H9 (cell line): ENCODE measurements around the gene MEGF10. TPM values are rescaled to one million over a fixed set of nuclear protein-coding genes. Genes with fewer than 3 reads are reported as not detected.

Experiments
- DNase-seq: peaks from one replicate; pipeline ENCODE4 v3.0.0-alpha.2; 2017
- H2AFZ ChIP-seq: one replicate; pipeline ENCODE4 v1.6.1; 2013; ENCODE audit warnings: mild to moderate bottlenecking, low read length, control low read depth, moderate library complexity
- H2AK5ac ChIP-seq: 2 replicates; pipeline ENCODE4 v1.6.1; 2013; ENCODE audit warnings: low read length, control low read depth, mixed read lengths; ENCODE audit not compliant: insufficient read length
- H2BK120ac ChIP-seq: one replicate; pipeline ENCODE4 v1.6.1; 2013; ENCODE audit warnings: low read depth, mild to moderate bottlenecking, low read length, control low read depth, inconsistent platforms; ENCODE audit not compliant: poor library complexity, severe bottlenecking
- H2BK12ac ChIP-seq: 2 replicates; pipeline ENCODE4 v1.6.1; 2013; ENCODE audit warnings: low read length, control low read depth, mixed read lengths, low read depth; ENCODE audit not compliant: insufficient read length
- H2BK15ac ChIP-seq: 2 replicates; pipeline ENCODE4 v1.6.1; 2013; ENCODE audit warnings: low read depth, low read length, control low read depth
- H2BK20ac ChIP-seq: one replicate; pipeline ENCODE4 v1.6.1; 2013; ENCODE audit warnings: low read depth, mild to moderate bottlenecking, low read length, control low read depth, inconsistent platforms; ENCODE audit not compliant: poor library complexity, severe bottlenecking
- H2BK5ac ChIP-seq: 2 replicates; pipeline ENCODE4 v1.6.1; 2013; ENCODE audit warnings: low read length, control low read depth, mixed read lengths; ENCODE audit not compliant: insufficient read length
- H3K14ac ChIP-seq: 2 replicates; pipeline ENCODE4 v1.6.1; 2013; ENCODE audit warnings: low read length, control low read depth; ENCODE audit not compliant: insufficient read depth
- H3K18ac ChIP-seq: 2 replicates; pipeline ENCODE4 v1.6.1; 2013; ENCODE audit warnings: low read depth, mild to moderate bottlenecking, mixed read lengths, low read length, control low read depth; ENCODE audit not compliant: insufficient read length
- H3K23ac ChIP-seq: 2 replicates; pipeline ENCODE4 v1.6.1; 2013; ENCODE audit warnings: low read length, control low read depth, mixed read lengths, low read depth; ENCODE audit not compliant: insufficient read length
- H3K23me2 ChIP-seq: 2 replicates; pipeline ENCODE4 v1.6.1; 2013; ENCODE audit warnings: low read depth, mild to moderate bottlenecking, mixed read lengths, low read length, control low read depth; ENCODE audit not compliant: insufficient read length, poor library complexity, severe bottlenecking
- H3K27ac ChIP-seq: 2 replicates; pipeline ENCODE4 v1.5.1; 2013; ENCODE audit warnings: low read length, control low read depth, mixed read lengths, low read depth; ENCODE audit not compliant: insufficient read length
- H3K27me3 ChIP-seq: 2 replicates; pipeline ENCODE4 v1.6.1; 2013; ENCODE audit warnings: low read length, control low read depth, inconsistent platforms; ENCODE audit not compliant: insufficient read depth
- H3K4ac ChIP-seq: 2 replicates; pipeline ENCODE4 v1.6.1; 2013; ENCODE audit warnings: low read depth, mild to moderate bottlenecking, control low read depth, inconsistent platforms, low read length, moderate library complexity
- H3K4me1 ChIP-seq: 2 replicates; pipeline ENCODE4 v1.6.1; 2013; ENCODE audit warnings: low read length, control low read depth, inconsistent platforms; ENCODE audit not compliant: insufficient read depth
- H3K4me2 ChIP-seq: 2 replicates; pipeline ENCODE4 v1.6.1; 2013; ENCODE audit warnings: low read length, control low read depth, mixed read lengths; ENCODE audit not compliant: insufficient read length, insufficient read depth
- H3K56ac ChIP-seq: 2 replicates; pipeline ENCODE4 v1.6.1; 2013; ENCODE audit warnings: low read depth, mild to moderate bottlenecking, mixed read lengths, low read length, control low read depth; ENCODE audit not compliant: insufficient read length
- H3K79me1 ChIP-seq: 2 replicates; pipeline ENCODE4 v1.6.1; 2013; ENCODE audit warnings: low read depth, mild to moderate bottlenecking, moderate library complexity, low read length, control low read depth, inconsistent platforms; ENCODE audit not compliant: insufficient read depth, poor library complexity, severe bottlenecking
- H3K79me2 ChIP-seq: 2 replicates; pipeline ENCODE4 v1.6.1; 2013; ENCODE audit warnings: low read length, control low read depth, inconsistent platforms; ENCODE audit not compliant: insufficient read depth
- H3K9ac ChIP-seq: 2 replicates; pipeline ENCODE4 v1.6.1; 2013; ENCODE audit warnings: low read length, control low read depth, mixed read lengths; ENCODE audit not compliant: insufficient read length; ENCODE audit errors: extremely low read depth
- H3K9me3 ChIP-seq: one replicate; pipeline ENCODE4 v1.6.1; 2013; ENCODE audit warnings: low read depth, low read length, inconsistent platforms; ENCODE audit not compliant: control insufficient read depth
- H3T11ph ChIP-seq: one replicate; pipeline ENCODE4 v1.6.1; 2013; ENCODE audit warnings: mild to moderate bottlenecking, low read length, control low read depth, inconsistent platforms
- H4K20me1 ChIP-seq: one replicate; pipeline ENCODE4 v1.6.1; 2013; ENCODE audit not compliant: control insufficient read depth, insufficient read length, insufficient read depth
- H4K5ac ChIP-seq: 2 replicates; pipeline ENCODE4 v1.6.1; 2013; ENCODE audit warnings: low read depth, mild to moderate bottlenecking, mixed read lengths, low read length, control low read depth; ENCODE audit not compliant: insufficient read length
- H4K8ac ChIP-seq: replicated peaks from 2 replicates; pipeline ENCODE4 v1.6.1; 2013; ENCODE audit warnings: low read length, control low read depth, mixed read lengths, low read depth; ENCODE audit not compliant: insufficient read length
- H4K91ac ChIP-seq: 2 replicates; pipeline ENCODE4 v1.6.1; 2013; ENCODE audit warnings: low read depth, mild to moderate bottlenecking, moderate library complexity, mixed read lengths, low read length, control low read depth; ENCODE audit not compliant: insufficient read length
- H3K27ac Mint-ChIP-seq, 3 experiments: 2 replicates in 2 of 3; 3 replicates in 1 of 3; pipeline ENCODE4 v1.8.0; 2020 to 2021; ENCODE audit warnings: mixed read lengths in 3 of 3, mild to moderate bottlenecking in 1 of 3, moderate library complexity in 1 of 3
- H3K27me3 Mint-ChIP-seq: 2 replicates; pipeline ENCODE4 v1.8.0; 2021; ENCODE audit warnings: low read depth, mild to moderate bottlenecking, moderate library complexity, mixed read lengths
- H3K36me3 Mint-ChIP-seq, 3 experiments: 2 replicates in 2 of 3; 3 replicates in 1 of 3; pipeline ENCODE4 v1.8.0; 2020 to 2021; ENCODE audit warnings: low read depth in 3 of 3, mixed read lengths in 3 of 3; ENCODE audit not compliant: insufficient read depth in 1 of 3
- H3K4me1 Mint-ChIP-seq, 2 experiments: 2 replicates each; pipeline ENCODE4 v1.8.0; 2020; ENCODE audit warnings: mixed read lengths in 2 of 2
- H3K4me3 Mint-ChIP-seq, 2 experiments: 2 replicates in 1 of 2; 3 replicates in 1 of 2; pipeline ENCODE4 v1.8.0; 2020 to 2021; ENCODE audit warnings: mild to moderate bottlenecking in 2 of 2, mixed read lengths in 2 of 2, moderate library complexity in 1 of 2
- H3K9me3 Mint-ChIP-seq, 2 experiments: 2 replicates in 1 of 2; 3 replicates in 1 of 2; pipeline ENCODE4 v1.8.0; 2020; ENCODE audit warnings: mild to moderate bottlenecking in 2 of 2, mixed read lengths in 2 of 2, moderate library complexity in 1 of 2
- WGBS: extraction: QIAGEN DNeasy Blood & Tissue Kit; methylation state at CpG from one replicate; pipeline ENCODE4 v1.1.7; 2013; ENCODE audit warnings: missing lambda C conversion rate, low lambda C conversion rate, mixed read lengths; ENCODE audit not compliant: insufficient read length; ENCODE audit errors: extremely low coverage; 5-methylcytosine and 5-hydroxymethylcytosine counted together
- total RNA-seq: library from RNA; stranded (reverse); gene quantifications from 2 replicates; pipeline ENCODE4 v1.2.1, GENCODE V29; 2021
- TF ChIP-seq, protein P1 (sequence below): fragments of 200-600 bp; sonication (generic); conservative IDR thresholded peaks from 3 replicates; pipeline ENCODE4 v1.8.0; 2021; ENCODE audit warnings: antibody characterized with exemption, mild to moderate bottlenecking

The MEGF10 gene
- total RNA-seq, 1 experiment from 2014 or later: 36.5 TPM

DNA sequence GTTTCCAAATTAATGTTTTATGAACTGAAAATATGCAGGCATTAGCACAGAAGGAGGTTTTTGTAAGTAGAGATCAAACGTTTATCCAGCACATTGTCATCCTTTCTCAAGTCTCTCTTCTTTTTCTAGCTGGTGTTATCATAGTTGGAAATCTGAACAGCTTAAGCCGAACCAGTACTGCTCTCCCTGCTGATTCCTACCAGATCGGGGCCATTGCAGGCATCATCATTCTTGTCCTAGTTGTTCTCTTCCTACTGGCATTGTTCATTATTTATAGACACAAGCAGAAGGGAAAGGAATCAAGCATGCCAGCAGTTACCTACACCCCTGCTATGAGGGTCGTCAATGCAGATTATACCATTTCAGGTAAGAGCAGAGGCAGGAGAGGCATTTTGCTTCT, 154.7 kb downstream of the MEGF10 start:
- no peaks in the 10 kb centered on the region for H3K4me1 ChIP-seq
- no peak overlapping the region for H2AFZ ChIP-seq
- no peak overlapping the region for H3K18ac ChIP-seq
- no peaks in the 10 kb centered on the region for H3K27me3 ChIP-seq
- no peaks in the 10 kb centered on the region for H3K9me3 ChIP-seq
- no peak overlapping the region for H3T11ph ChIP-seq
- no peaks in the 10 kb centered on the region for H3K79me2 ChIP-seq
- H4K91ac ChIP-seq: no peak overlapping the region
- H2BK5ac ChIP-seq: no peak overlapping the region
- no peak overlapping the region for H3K14ac ChIP-seq
- H3K23me2 ChIP-seq: no peaks in the 10 kb centered on the region
- peak overlapping the region in 1 of 3 experiments; percentile 50; a peak in 1 of 7 replicates for H3K27ac Mint-ChIP-seq
- H3K4ac ChIP-seq: no peak overlapping the region
- no peak overlapping the region for H3K4me2 ChIP-seq
- H2AK5ac ChIP-seq: no peak overlapping the region
- H4K8ac ChIP-seq: no peak overlapping the region
- no peak overlapping the region for H2BK12ac ChIP-seq
- no peak overlapping the region for H4K5ac ChIP-seq
- no peak overlapping the region for H3K4me3 Mint-ChIP-seq
- H4K20me1 ChIP-seq: no peaks in the 10 kb centered on the region
- H3K56ac ChIP-seq: no peak overlapping the region
- no peaks in the 10 kb centered on the region for H3K79me1 ChIP-seq
- H2BK15ac ChIP-seq: no peak overlapping the region
- peaks cover 17 to 43% (median 38%) of the 10 kb centered on the region in 3 experiments for H3K36me3 Mint-ChIP-seq
- H3K9ac ChIP-seq: no peak overlapping the region
- H3K23ac ChIP-seq: no peak overlapping the region
- H2BK120ac ChIP-seq: no peak overlapping the region
- no peak overlapping the region for H3K27ac ChIP-seq
- no CpG with 5 or more reads among the region's 4 CpGs for WGBS
- H3K27me3 Mint-ChIP-seq: no peaks in the 10 kb centered on the region
- TF ChIP-seq, protein P1, sequence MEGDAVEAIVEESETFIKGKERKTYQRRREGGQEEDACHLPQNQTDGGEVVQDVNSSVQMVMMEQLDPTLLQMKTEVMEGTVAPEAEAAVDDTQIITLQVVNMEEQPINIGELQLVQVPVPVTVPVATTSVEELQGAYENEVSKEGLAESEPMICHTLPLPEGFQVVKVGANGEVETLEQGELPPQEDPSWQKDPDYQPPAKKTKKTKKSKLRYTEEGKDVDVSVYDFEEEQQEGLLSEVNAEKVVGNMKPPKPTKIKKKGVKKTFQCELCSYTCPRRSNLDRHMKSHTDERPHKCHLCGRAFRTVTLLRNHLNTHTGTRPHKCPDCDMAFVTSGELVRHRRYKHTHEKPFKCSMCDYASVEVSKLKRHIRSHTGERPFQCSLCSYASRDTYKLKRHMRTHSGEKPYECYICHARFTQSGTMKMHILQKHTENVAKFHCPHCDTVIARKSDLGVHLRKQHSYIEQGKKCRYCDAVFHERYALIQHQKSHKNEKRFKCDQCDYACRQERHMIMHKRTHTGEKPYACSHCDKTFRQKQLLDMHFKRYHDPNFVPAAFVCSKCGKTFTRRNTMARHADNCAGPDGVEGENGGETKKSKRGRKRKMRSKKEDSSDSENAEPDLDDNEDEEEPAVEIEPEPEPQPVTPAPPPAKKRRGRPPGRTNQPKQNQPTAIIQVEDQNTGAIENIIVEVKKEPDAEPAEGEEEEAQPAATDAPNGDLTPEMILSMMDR: no peak
- DNase-seq: no peak
- H2BK20ac ChIP-seq: no peak overlapping the region
- H3K9me3 Mint-ChIP-seq: no peaks in the 10 kb centered on the region
- peaks cover 7 to 12% of the 10 kb centered on the region in 2 experiments for H3K4me1 Mint-ChIP-seq
